Keratinocyte (primary cell): ENCODE data around the gene ST6GAL1. TPM values are rescaled to one million over a fixed set of nuclear protein-coding genes. Genes with fewer than 3 reads are reported as not detected.

Source experiments
- DNase-seq: peaks from one replicate; pipeline ENCODE4 v3.0.0-alpha.2; 2011; ENCODE audit warnings: low read depth, missing footprints, low spot score
- FAIRE-seq: peaks from 2 replicates; lab custom pipeline; 2011; peaks lifted over from hg19 to GRCh38; lab: Jason Lieb, UNC
- H2AFZ ChIP-seq: 2 replicates; pipeline ENCODE4 v1.6.0; 2012; ENCODE audit warnings: low read length, control low read depth, inconsistent platforms; ENCODE audit not compliant: control insufficient read depth
- H3K27ac ChIP-seq: 2 replicates; pipeline ENCODE4 v1.5.1; 2011; ENCODE audit warnings: low read length; ENCODE audit not compliant: control insufficient read depth, insufficient read depth
- H3K27me3 ChIP-seq: 3 replicates; pipeline ENCODE4 v1.6.0; 2011; ENCODE audit warnings: low read length; ENCODE audit not compliant: control insufficient read depth, insufficient read depth; ENCODE audit errors: extremely low read depth
- H3K36me3 ChIP-seq, 2 experiments: 2 replicates in 1 of 2; 3 replicates in 1 of 2; pipeline ENCODE4 v1.5.1; 2011; ENCODE audit warnings: low read length in 2 of 2, mild to moderate bottlenecking in 1 of 2; ENCODE audit not compliant: control insufficient read depth in 2 of 2, insufficient read depth in 2 of 2; ENCODE audit errors: extremely low read depth in 1 of 2
- H3K4me1 ChIP-seq: 3 replicates; pipeline ENCODE4 v1.5.1; 2011; ENCODE audit warnings: low read length; ENCODE audit not compliant: control insufficient read depth, insufficient read depth; ENCODE audit errors: extremely low read depth
- H3K4me2 ChIP-seq: 3 replicates; pipeline ENCODE4 v1.6.0; 2011; ENCODE audit warnings: low read depth, low read length; ENCODE audit not compliant: control insufficient read depth, insufficient read depth; ENCODE audit errors: extremely low read depth
- H3K4me3 ChIP-seq, 3 experiments: fragments of 200-600 bp in 1 of 3; sonication (generic) in 1 of 3; 2 replicates in 2 of 3; 3 replicates in 1 of 3; pipeline ENCODE4 v1.5.1; 2011 to 2016; ENCODE audit warnings: low read length in 3 of 3, mild to moderate bottlenecking in 3 of 3, control low read depth in 2 of 3, inconsistent platforms in 1 of 3, low read depth in 1 of 3, mixed read lengths in 1 of 3, mixed run types in 1 of 3, moderate library complexity in 1 of 3; ENCODE audit not compliant: control insufficient read depth in 2 of 3, insufficient read depth in 2 of 3; ENCODE audit errors: extremely low read depth in 1 of 3
- H3K79me2 ChIP-seq: 2 replicates; pipeline ENCODE4 v1.6.0; 2012; ENCODE audit warnings: low read length; ENCODE audit not compliant: control insufficient read depth, insufficient read depth
- H3K9ac ChIP-seq: 3 replicates; pipeline ENCODE4 v1.6.0; 2011; ENCODE audit warnings: low read length; ENCODE audit not compliant: control insufficient read depth, insufficient read depth; ENCODE audit errors: extremely low read depth
- H3K9me1 ChIP-seq: 3 replicates; pipeline ENCODE4 v1.6.0; 2011; ENCODE audit warnings: low read length; ENCODE audit not compliant: control insufficient read depth, insufficient read depth; ENCODE audit errors: extremely low read depth
- H3K9me3 ChIP-seq: 2 replicates; pipeline ENCODE4 v1.5.1; 2012; ENCODE audit warnings: low read depth, low read length; ENCODE audit not compliant: control insufficient read depth
- H4K20me1 ChIP-seq: 3 replicates; pipeline ENCODE4 v1.6.0; 2011; ENCODE audit warnings: low read length; ENCODE audit not compliant: control insufficient read depth, insufficient read depth; ENCODE audit errors: extremely low read depth
- CTCF ChIP-seq, 3 experiments: IDR thresholded peaks in 1 of 3; conservative IDR thresholded peaks in 1 of 3; optimal IDR thresholded peaks in 1 of 3; 2 replicates in 2 of 3; 3 replicates in 1 of 3; pipeline versions ENCODE3 to v1.5.1; 2011; ENCODE audit warnings: low read length in 3 of 3, mild to moderate bottlenecking in 3 of 3, moderate library complexity in 2 of 3, control low read depth in 1 of 3, inconsistent platforms in 1 of 3; ENCODE audit not compliant: insufficient read depth in 2 of 3; ENCODE audit errors: extremely low read depth in 1 of 3
- EZH2 ChIP-seq: IDR thresholded peaks from one replicate; pipeline ENCODE4 v1.6.1; 2012; ENCODE audit warnings: inconsistent platforms, mild to moderate bottlenecking, low read length, moderate library complexity
- dilution Hi-C: fragments of 300-500 bp; cut with MboI; formaldehyde crosslinking; loops from one replicate; pipeline ENCODE4 v1.7.0; 2020; ENCODE audit warnings: low sequenced_read_pairs; ENCODE audit not compliant: extremely low pct_ligation_motif_present
- polyA plus RNA-seq, 5 experiments: library from polyadenylated mRNA; depleted of rRNA in 3 of 5; stranded (reverse) in 3 of 5; stranded (forward) in 1 of 5; unstranded in 1 of 5; fragments of >200 nt; gene quantifications; 1 replicate in 1 of 5; 2 replicates in 3 of 5; 3 replicates in 1 of 5; pipeline versions ENCODE4 v1.2.1 to v1.2.3, GENCODE V29; 2011 to 2012; ENCODE audit warnings: missing spikeins in 2 of 5, low read depth in 1 of 5, low replicate concordance in 1 of 5

ST6GAL1 gene
- polyA plus RNA-seq, 1 donor (not counting 4 experiments of a cell fraction or from before 2014, with no cell fraction given) = 7.5 TPM

GRCh38 chr3:187101184-187102072 is 171.1 kb downstream of the ST6GAL1 start:
- H3K9me1 ChIP-seq = no peaks in the 10 kb centered on the region
- peak; percentile 43 for FAIRE-seq
- no peaks in the 10 kb centered on the region for H4K20me1 ChIP-seq
- H3K4me1 ChIP-seq = no peaks in the 10 kb centered on the region
- no peak overlapping the region for H2AFZ ChIP-seq
- DNase-seq = no peak
- no peaks in the 10 kb centered on the region for H3K27me3 ChIP-seq
- H3K36me3 ChIP-seq = no peaks in the 10 kb centered on the region
- no peak overlapping the region for H3K27ac ChIP-seq
- H3K4me3 ChIP-seq = no peak overlapping the region
- H3K9ac ChIP-seq = no peak overlapping the region
- dilution Hi-C loops = no loop called here
- no peak for TF ChIP-seq EZH2
- no peak for TF ChIP-seq CTCF (optimal IDR thresholded peaks at IDR 0.05 in 1 of 3, IDR thresholded peaks at IDR 0.05 in 1 of 3, conservative IDR thresholded peaks at IDR 0.05 in 1 of 3; ENCODE audit: extremely low read depth in 1 of 3, insufficient read depth in 2 of 3, low read length in 3 of 3)
- H3K9me3 ChIP-seq = no peaks in the 10 kb centered on the region
- H3K79me2 ChIP-seq = no peaks in the 10 kb centered on the region
- H3K4me2 ChIP-seq = peak overlapping the region; percentile 39

- Histone ChIP-seq H3K4me3 (no peak overlapping the region), H3K9ac (no peak overlapping the region), H3K27ac (no peak overlapping the region)
Measured at GRCh38 chr3:187102073-187102634, 171.8 kb downstream of the ST6GAL1 start.

More at GRCh38 chr3:187102073-187102634, 171.8 kb downstream of the ST6GAL1 start:
- no peak for TF ChIP-seq EZH2
- no peak for TF ChIP-seq CTCF (optimal IDR thresholded peaks at IDR 0.05 in 1 of 3, IDR thresholded peaks at IDR 0.05 in 1 of 3, conservative IDR thresholded peaks at IDR 0.05 in 1 of 3; ENCODE audit: extremely low read depth in 1 of 3, insufficient read depth in 2 of 3, low read length in 3 of 3)
- peak overlapping the region; percentile 39 for H3K4me2 ChIP-seq
- H3K9me1 ChIP-seq = no peaks in the 10 kb centered on the region
- DNase-seq (no peak), FAIRE-seq (no peak)
- H3K36me3 ChIP-seq = no peaks in the 10 kb centered on the region
- no peaks in the 10 kb centered on the region for H3K27me3 ChIP-seq
- no peaks in the 10 kb centered on the region for H4K20me1 ChIP-seq
- no peaks in the 10 kb centered on the region for H3K9me3 ChIP-seq
- no peaks in the 10 kb centered on the region for H3K79me2 ChIP-seq
- H2AFZ ChIP-seq = no peak overlapping the region
- no peaks in the 10 kb centered on the region for H3K4me1 ChIP-seq
- dilution Hi-C loops = no loop called here
